Activated CD4-positive, alpha-beta T cell treated with anti-CD3 and anti-CD28 coated beads, Interleukin-2, amount 50 U/mL, for 24 hours (primary cell): Measurements from ENCODE around the gene CPNE4.

Source experiments
- DNase-seq, 2 donors: peaks; one replicate each; pipeline ENCODE4 v3.0.0-alpha.2; 2020; ENCODE audit warnings: low read depth in 1 of 2, low spot score in 1 of 2

The CPNE4 gene

DNA sequence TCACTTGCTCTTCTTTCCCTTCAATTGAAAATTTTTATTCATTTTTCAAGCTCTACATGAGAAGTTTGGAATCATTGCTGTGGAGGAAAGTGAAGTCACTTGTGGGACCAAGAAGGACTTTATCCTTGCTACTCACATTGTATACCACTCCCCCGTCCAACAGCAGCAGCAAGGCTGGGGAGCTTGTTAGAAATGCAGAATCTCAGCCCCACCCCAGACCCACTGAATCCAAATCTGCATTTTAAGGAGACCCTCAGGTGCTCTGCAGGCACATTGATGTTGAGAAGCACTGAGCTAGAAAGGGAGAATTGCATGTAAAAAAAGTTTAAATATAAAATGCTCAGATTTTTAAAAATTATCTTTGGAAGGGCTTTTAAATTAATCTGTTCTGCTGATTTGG is 329.7 kb downstream of the CPNE4 start:
- no peak for DNase-seq

DNA sequence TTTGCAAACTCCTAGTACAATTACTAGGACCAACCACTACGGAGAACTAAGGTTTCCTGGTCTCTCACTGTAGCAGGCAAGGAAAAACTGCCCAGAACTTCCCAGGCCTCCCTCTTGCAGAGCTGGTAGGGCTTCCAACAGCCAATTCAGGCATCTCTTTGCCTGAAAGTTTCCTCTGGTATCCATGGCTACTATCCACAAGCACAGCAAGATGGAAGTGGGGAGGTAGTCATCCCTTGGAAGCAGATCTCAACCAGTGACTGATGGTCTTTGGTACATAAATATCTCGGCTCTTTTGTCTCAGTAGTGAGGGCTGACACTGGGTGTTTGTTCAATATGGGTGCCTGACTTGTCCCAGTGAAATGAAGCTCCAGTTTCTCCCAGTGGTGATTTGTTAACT is 330.7 kb downstream of the CPNE4 start:
- no peak for DNase-seq

DNA sequence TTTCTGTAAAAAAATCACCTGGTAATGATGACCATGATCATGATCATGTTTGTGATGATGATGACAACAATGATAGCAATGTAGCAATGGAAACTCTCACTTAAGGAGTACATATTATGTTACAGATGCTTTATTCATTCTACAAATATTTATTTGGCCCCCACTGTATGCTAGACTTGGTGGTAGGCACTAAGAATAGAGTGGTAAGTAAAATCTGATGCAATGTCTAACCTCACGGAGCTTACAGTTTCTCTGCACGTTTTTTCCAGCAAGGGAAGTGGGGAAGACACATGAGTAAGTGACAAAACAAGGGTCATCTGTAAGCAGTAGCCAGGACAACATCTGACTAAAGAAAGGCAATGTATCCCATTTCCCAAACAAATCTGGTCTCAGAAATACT is 332.7 kb downstream of the CPNE4 start:
- DNase-seq = no peak

DNA sequence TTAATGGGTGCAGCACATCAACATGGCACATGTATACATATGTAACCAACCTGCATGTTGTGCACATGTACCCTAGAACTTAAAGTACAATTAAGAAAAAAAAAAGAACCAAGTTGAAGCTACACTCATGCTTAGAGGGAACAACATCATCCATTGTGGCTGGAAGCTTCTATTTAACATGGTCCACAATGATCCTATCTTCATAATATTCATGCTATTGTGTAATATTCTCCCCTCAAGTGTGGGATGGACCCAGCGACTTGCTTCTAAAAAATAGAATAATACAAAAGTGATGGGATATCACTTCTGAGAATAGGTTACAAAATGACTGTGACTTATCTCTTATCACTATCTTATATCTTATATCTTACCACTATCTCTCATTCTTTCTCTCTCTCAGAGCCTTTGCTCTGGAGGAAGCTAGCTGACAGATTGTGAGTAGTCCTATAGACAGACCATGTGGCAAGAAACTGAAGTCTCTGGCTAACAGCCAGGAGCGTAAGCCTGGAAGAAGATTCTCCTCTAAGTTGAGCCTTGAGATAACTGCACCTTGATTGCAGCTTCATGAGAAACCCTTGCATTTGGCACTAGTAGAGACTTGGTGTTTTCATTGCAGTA is 333.6 kb downstream of the CPNE4 start:
- DNase-seq = no peak

DNA sequence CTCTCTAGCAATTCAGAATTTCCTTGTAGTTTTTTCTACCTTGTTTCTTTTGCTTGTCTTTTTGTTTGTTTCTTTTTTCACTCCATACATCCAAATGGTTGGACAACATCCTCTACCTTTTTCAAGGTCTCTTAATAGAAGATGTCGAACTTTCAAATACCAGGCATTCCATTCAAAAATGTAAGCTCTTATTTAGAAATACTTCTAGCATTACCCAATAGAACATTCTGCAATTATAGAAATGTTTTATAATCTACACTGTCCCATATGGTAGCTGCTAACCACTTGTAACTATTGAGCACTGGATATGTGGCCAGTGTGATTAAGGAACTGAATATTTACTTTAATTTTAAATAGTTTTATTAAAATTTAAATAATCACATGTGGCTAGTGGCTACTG is 335.8 kb downstream of the CPNE4 start:
- no peak for DNase-seq

DNA sequence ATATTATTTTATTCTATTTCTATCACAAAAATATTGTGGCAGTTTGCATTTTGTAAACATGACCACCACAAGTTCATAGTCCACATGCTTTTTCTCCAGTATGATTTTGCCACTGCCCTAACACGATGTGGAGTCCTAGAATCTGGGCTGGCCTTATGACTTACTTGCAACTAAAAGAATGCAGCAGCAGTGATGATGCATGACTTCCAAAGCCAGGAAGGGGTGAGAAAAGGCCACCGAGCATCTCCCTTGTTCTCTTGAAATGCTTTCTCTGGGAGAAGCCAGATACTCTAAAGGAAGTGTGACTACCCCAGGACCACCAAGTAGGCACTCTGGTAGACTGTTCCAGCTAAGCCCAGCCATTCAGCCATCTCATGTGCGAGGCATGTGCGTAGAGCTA is 340.4 kb downstream of the CPNE4 start:
- no peak for DNase-seq

DNA sequence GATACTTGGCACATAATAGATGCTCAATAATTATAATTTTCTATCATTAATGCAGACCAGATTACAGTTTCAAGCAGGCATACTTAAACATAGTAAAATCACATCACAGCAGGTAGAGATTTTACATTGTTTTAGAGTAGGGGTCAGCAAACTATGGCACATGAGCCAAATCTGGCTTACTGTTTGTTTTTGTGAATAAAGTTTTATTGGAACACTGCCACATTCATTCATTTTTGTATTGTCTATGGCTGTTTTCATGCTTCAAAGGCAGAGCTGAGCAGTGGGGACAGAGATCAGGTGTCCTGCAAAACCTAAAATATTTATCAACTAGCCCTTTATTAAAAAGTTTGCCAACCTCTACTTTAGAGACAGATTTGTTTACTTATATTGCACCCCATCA is 342.5 kb downstream of the CPNE4 start:
- DNase-seq = no peak

DNA sequence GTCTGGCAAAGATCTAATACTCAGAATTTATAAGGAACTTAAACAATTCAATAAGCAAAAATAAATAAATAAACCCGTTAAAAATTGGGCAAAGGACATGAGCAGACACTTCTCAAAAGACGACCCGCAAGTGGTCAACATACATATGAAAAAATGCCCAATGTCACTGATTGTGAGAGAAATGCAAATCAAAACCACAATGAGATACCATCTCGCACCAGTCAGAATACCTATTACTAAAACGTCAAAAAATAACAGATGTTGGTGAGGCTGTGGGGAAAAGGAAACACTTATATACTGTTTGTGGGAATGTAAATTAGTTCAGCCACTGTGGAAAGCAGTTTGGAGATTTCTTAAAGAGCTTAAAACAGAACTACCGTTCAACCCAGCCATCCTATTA is 344.0 kb downstream of the CPNE4 start:
- no peak for DNase-seq

DNA sequence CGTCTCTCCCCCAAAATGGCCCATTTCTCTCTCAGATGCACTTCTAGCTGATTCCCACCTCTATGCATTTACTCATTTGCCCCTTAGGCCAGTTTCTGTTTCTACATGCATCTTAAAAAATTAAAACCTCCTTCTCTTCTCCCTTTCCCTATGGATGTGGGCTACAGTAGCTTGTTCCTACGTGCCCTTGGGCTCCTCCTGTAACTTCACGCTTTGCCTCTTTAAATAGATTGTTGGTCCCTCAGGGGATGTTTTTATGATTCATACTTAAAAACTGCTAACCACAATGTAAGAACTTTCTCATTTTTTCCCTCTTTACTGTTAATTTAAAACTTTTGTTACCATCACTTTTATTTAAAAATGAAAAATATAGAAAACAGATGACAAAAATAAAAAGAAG is 346.4 kb downstream of the CPNE4 start:
- no peak for DNase-seq

DNA sequence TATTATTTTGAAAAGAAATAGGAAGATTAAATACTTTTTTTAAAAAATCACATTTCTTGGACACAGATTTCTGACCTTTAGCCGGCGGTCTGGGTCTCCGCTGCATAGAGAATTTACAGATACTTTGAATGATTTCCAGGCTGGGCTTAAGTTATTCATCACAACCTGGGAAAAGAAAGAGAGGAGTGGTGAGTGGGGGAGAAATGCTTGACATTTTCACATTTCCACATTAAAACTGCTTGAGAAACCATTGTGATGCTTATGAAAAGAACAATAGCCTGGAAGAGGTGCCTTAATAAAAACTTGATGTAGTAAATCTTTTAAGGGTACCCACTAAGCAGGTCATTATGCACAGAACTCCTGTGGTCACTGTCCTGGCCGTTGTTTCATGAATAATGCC is 365.2 kb downstream of the CPNE4 start:
- DNase-seq = no peak

DNA sequence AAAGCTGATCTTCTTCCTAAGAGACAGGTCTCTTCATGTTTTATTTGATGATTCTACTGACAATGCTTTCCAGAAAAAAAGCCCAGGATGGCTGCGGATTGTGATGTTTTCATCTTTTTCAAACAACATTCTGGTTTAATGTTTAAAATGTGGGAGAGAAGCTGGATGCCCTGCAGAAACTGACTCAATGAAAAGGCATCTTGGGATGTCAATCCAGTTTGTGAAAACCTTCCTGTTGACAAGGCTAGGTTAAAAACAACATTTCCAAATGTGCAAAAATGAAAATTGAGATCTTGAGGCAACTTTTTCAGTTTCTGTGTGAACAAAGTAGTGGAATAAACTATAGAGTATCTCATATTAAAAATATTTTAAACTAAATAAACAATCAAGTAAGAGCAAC is 376.0 kb downstream of the CPNE4 start:
- no peak for DNase-seq

DNA sequence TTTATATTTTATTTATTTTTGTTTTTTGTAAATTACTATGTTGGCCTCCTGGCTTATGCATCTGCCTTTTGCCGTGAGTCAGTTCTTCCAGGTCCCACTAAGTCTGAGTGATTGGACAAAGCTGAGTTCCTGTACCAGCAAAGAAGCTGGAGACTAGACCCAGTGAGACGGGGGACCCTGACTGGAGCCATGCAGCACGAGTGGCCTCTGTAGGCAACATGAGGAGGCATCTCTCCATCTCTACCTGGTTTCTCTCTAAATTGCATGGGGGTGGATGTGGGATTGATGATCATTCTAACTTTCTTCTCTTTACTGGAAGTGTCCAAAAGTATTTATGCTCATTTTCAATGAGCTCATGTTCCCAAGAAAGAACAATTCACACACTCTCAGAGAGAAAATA is 376.7 kb downstream of the CPNE4 start:
- DNase-seq = no peak

DNA sequence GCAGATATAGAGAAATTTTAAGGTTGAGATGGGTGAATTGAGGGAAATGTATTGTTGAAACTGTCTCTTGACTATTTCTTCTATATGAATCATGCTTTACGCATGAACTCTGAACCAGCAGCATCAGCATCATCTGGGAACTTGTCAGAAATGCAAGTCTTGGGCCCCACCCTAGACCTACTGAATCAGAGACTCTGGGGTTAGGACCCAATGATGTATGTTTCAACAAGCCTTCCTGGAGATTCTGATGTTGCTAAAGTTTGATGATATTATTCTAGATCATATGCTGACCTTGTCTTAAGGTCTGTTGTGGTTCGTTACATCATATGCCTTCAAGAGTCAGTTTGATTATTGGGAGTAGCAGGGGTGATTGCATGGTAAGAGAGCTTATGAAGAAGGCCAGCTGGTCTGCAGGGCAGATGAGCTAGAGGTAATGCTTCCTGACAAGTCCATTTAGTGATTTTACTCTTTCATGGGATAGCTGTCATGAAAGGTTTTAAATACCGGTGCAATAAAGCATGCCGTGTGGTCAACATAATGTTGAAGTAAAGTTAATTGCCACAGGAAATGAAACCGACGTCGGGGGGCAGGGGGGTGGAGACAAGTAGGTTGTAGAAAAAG is 379.6 kb downstream of the CPNE4 start:
- no peak for DNase-seq

DNA sequence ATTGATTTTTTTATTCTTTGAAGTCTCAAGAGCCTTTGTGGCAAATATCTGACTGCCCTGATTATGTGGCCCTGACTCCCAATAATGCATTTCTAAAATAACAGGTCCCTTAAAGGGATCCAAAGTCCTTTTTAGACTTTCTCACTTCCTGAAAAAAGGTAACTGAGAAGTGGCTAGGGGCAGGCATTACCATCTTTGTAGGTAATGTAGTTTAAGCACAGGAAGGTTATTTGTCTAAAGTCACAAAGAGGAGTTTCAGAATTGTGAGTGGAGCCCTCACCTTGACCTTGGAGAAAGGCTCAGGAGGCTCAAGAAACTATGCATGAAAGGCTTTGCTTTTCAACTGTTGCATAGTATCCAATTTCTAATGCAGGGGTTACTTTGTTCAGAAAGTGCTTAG is 389.2 kb downstream of the CPNE4 start:
- no peak for DNase-seq

DNA sequence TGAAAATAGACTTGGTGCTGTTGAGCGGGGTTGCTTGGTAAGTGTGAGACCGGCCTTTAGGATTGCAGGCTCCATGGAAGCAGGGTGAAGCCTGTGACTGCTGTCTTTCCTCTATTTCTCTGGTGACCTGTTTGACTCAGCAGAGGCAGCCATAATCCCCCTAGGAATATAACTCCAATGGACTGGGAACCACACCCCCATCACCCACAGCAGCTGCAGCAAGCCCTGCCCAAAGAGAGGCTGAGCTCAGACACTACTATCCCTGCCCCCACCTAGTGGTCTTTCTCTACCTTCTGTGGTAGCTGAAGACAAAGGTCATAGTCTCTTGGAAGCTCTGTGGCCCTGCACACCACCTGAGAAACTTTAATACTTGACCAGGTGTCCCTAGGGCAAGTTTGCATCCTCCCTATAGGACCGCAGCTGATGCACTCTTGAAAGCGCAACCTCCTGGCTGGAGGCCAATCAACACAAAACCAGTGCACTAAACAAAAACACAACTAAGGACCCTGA is 398.5 kb downstream of the CPNE4 start:
- no peak for DNase-seq

DNA sequence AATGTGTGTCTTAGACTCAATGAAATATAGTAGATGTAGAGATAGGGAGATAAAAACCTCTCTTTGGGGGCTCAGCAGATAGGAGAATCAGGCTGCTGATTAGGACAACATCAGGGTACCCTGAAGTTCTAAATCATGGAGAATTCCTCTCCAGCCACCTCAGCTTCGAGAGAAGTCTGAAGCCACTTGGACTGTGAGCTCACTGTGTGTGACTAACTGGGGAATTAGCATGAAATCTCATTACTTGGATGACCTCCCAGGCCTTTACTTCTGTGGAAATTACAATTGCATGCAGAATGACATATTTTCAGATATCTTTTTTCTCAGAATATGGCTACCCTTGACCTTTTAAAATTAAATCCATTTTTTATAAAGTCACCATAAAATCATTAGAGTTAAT is 404.0 kb downstream of the CPNE4 start:
- DNase-seq = no peak

DNA sequence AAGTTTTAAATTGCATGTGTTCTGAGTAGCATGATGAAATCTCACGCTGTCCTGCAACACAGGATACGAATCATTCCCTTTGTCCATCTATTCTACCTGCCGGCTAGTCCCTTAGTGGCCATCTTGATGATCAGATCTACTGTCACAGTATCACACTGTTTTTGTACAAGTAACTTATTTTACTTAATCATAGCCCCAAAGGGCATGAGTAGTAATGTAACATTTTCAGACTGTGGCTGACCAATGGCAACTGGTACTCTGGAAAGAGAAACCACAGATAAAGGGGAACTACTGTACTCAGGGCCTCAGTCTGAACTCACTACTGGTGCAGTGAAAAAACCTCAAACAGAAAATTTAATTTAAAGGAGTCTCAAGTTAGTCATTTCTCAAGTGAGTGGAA is 404.7 kb downstream of the CPNE4 start:
- no peak for DNase-seq

DNA sequence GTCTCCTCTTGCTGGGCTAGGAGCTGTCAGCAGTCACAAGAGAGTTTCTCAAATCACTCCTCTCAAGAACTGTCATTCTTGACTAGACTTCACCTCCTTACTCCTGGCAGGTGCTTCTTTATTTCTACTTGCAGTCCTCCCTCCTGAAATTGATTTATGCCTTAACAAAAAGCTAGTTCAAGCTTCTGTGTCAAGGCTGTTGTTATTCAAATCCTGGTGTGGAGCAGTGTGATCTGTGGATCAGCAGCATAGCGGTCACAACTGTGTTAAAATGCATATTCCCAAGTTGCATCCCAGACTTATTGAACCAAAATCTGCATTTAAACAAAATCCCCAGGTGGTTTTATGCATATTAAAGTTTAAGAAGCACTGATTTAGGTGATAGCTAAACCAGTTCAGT is 411.4 kb downstream of the CPNE4 start:
- DNase-seq = no peak

DNA sequence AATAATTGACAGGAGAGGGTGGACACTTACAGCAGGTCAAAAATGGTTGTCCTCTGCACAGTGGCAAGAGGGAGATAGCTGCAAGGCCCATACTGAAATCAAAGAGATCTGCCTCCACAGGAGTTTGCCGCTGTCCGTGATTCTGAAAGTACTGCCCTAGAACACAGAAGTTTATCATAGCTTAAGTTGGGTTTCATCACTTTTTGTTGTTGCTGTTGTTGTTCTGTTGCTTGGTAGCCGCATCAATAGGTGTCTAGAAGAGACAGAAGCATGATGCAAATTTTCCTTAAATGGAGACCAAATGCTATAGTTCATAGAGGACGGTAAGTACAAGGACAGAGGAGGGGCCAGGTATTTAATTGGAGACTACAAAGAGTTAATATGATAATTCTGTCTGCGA is 412.1 kb downstream of the CPNE4 start:
- DNase-seq = no peak

DNA sequence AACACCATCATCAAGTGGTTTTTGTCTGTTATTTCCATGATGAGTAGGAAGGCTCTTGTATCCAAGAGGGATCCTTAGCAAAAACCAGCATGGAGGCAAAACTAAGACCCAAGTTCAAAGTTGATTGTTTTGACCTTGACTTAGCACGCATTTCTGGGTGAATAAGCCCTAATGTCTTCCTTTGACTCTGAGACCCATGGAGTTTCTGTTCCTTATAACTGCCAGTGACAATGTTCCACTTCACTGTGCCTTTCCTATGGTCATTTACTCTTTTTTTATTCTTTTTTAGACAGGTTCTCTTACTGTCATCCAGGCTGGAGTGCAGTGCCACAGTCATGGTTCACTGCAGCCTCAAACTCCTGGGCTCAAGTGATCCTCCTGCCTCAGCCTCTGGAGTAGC is 413.8 kb downstream of the CPNE4 start:
- DNase-seq = no peak

DNA sequence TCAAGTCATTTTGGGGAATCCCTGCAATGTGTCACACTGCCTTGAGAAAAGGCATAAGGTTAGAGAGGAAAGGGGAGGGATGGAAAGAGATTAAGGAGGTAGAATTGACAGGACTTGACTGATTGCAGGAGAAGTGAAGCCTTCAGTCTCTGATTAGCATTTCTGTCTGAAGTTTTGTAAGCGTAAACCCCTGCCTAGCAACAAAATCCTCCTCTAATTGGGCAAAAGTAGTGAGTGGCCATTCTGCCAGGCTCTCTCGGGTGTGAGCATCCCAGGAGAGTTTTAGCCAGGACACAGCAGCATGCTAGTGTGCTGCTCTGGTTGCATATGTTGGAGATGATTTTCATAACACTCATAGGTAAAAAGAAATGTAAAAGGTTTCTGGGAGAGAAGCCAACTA is 415.0 kb downstream of the CPNE4 start:
- no peak for DNase-seq

DNA sequence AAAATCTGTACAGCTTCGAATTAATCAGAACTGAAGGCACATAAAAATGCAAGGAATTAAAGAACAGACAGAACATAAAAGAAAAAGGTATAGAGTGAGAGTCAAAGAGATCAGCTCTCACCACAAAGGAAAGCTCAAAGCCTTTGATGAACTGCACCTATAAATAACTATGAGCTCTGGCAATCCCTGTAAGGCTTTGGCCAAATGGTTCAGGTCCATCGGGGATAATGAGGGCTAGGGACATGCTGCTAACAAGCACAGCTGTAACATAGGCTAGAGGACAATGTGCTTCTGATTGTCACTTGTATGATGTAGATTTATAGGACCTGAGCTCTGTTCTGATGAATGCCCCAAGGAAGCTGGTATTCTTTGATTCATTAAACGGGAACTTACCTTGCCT is 418.1 kb downstream of the CPNE4 start:
- no peak for DNase-seq

DNA sequence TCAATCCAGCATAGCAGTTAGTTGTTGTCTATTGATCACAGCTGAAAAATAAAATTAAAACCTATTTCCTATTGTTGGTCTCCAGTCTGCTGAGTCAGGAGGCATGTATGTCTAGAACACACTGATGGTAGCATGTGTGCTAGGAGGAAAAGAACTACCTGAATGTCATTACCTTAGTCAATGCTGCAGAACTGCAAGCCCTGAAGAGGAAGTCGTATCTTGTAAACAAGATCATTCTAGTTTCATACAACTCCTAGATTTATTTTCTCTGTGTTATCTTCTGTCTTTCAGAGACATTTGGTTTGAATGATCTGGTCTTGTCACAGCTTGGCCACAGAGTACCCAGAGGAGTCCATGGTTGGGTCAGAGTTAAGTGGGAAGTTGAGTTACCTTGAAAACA is 422.1 kb downstream of the CPNE4 start:
- no peak for DNase-seq
